A673 (cell line): ENCODE measurements around the gene HES2. TPM values are rescaled to one million over a fixed set of nuclear protein-coding genes. Genes with fewer than 3 reads are reported as not detected.

Source experiments
- BruUV-seq: library from RNA; stranded (reverse); fragments of 400-500 nt; replicated peaks from 2 replicates; lab custom pipeline; 2021; lab: Mats Ljungman, UMichigan
- CTCF ChIA-PET: fragments of 300-600 bp; sonication (Branson Sonifier 250); formaldehyde crosslinking; loops from one replicate; lab custom pipeline; 2022; ENCODE audit warnings: antibody characterized with exemption; lab: Charles Lee
- POLR2A ChIA-PET: fragments of 300-600 bp; sonication (Branson Sonifier 250); formaldehyde crosslinking; loops from one replicate; lab custom pipeline; 2022; ENCODE audit warnings: antibody characterized with exemption; ENCODE audit not compliant: low non-redundant PET; lab: Charles Lee
- DNase-seq: peaks from one replicate; pipeline ENCODE4 v3.0.0-alpha.2; 2015; ENCODE audit warnings: low spot score
- H3K27ac ChIP-seq: fragments of 200-600 bp; sonication (generic); 2 replicates; pipeline ENCODE4 v1.5.1; 2016; ENCODE audit warnings: mixed run types, low read depth, mild to moderate bottlenecking, mixed read lengths, antibody characterized with exemption, low read length; ENCODE audit not compliant: poor library complexity, severe bottlenecking
- H3K27me3 ChIP-seq: fragments of 200-600 bp; sonication (generic); replicated peaks from 2 replicates; pipeline ENCODE4 v1.6.1; 2017; ENCODE audit warnings: mixed run types, low read depth, mild to moderate bottlenecking, mixed read lengths, antibody characterized with exemption, low read length; ENCODE audit not compliant: insufficient read depth, poor library complexity
- H3K36me3 ChIP-seq: fragments of 200-600 bp; sonication (generic); 2 replicates; pipeline ENCODE4 v1.6.1; 2016; ENCODE audit warnings: mixed run types, mild to moderate bottlenecking, mixed read lengths, antibody characterized with exemption, low read length; ENCODE audit not compliant: insufficient read depth, poor library complexity, severe bottlenecking
- H3K4me1 ChIP-seq: fragments of 200-600 bp; sonication (generic); 2 replicates; pipeline ENCODE4 v1.6.1; 2017; ENCODE audit warnings: mixed run types, mild to moderate bottlenecking, mixed read lengths, antibody characterized with exemption, low read length; ENCODE audit not compliant: insufficient read depth, poor library complexity, severe bottlenecking
- H3K4me3 ChIP-seq: fragments of 200-600 bp; sonication (generic); 2 replicates; pipeline ENCODE4 v1.5.1; 2016; ENCODE audit warnings: low read depth, mixed run types, mild to moderate bottlenecking, mixed read lengths, low read length; ENCODE audit not compliant: poor library complexity, severe bottlenecking
- H3K9me3 ChIP-seq: fragments of 200-600 bp; sonication (generic); 2 replicates; pipeline ENCODE4 v1.6.1; 2016; ENCODE audit warnings: mixed run types, low read depth, mild to moderate bottlenecking, mixed read lengths, antibody characterized with exemption, low read length; ENCODE audit not compliant: poor library complexity, severe bottlenecking
- CTCF ChIP-seq: fragments of 300-800, 200-600 bp; sonication (generic); conservative IDR thresholded peaks from 2 replicates; pipeline ENCODE4 v1.5.1; 2017; ENCODE audit warnings: low read depth, mild to moderate bottlenecking, antibody characterized with exemption, low read length, moderate library complexity, mixed read lengths
- EZH2 ChIP-seq: fragments of 200-600 bp; sonication (generic); IDR thresholded peaks from 2 replicates; pipeline ENCODE4 v1.6.1; 2017; ENCODE audit warnings: borderline replicate concordance, low read depth, mild to moderate bottlenecking, mixed read lengths, antibody characterized with exemption, low read length; ENCODE audit not compliant: poor library complexity, severe bottlenecking
- intact Hi-C: fragments of 100-400 bp; cut with micrococcal nuclease; formaldehyde crosslinking; loops from one replicate; pipeline ENCODE4 v1.10.0; 2022; ENCODE audit not compliant: unreplicated experiment
- total RNA-seq: library from RNA; stranded (reverse); gene quantifications from 2 replicates; pipeline ENCODE4 v1.2.3, GENCODE V29; 2021

The HES2 gene
- total RNA-seq, 1 experiment from 2014 or later: not detected

GRCh38 chr1:6426277-6426971, 6.7 kb upstream of the HES2 start:
- no peak for TF ChIP-seq EZH2
- no peak for TF ChIP-seq CTCF
- CTCF ChIA-PET: interaction anchor here (0.6 kb wide), 1 partner anchor 80 kb away, joined by 4 read pairs; no protein-coding TSS in a partner anchor
- DNase-seq: no peak
- no peak overlapping the region for H3K27ac ChIP-seq
- no peaks in the 10 kb centered on the region for H3K4me1 ChIP-seq
- BruUV-seq: no TSS peak
- no peaks in the 10 kb centered on the region for H3K36me3 ChIP-seq
- peaks cover 42% of the 10 kb centered on the region for H3K27me3 ChIP-seq
- H3K4me3 ChIP-seq: no peak overlapping the region
- POLR2A ChIA-PET: no interaction called here
- intact Hi-C loops: no loop called here
- H3K9me3 ChIP-seq: no peaks in the 10 kb centered on the region

GRCh38 chr1:6425658-6426057, 5.9 kb upstream of the HES2 start:
- DNase-seq: no peak
- H3K4me1 ChIP-seq: no peaks in the 10 kb centered on the region
- no peaks in the 10 kb centered on the region for H3K9me3 ChIP-seq
- peaks cover 50% of the 10 kb centered on the region for H3K27me3 ChIP-seq
- no peaks in the 10 kb centered on the region for H3K36me3 ChIP-seq
- H3K4me3 ChIP-seq: no peak overlapping the region
- CTCF ChIA-PET: no interaction called here
- POLR2A ChIA-PET: no interaction called here
- TF ChIP-seq EZH2: no peak
- TF ChIP-seq CTCF: no peak
- no peak overlapping the region for H3K27ac ChIP-seq
- BruUV-seq: no TSS peak
- intact Hi-C loops: no loop called here

- H3K36me3 ChIP-seq: no peaks in the 10 kb centered on the region
- TF ChIP-seq EZH2 (no peak), CTCF (no peak)
- H3K4me3 ChIP-seq: no peak within 1 kb of the TSS
- peaks cover 57% of the 10 kb centered on the region for H3K27me3 ChIP-seq
- CTCF ChIA-PET: no interaction called here
- no TSS peak for BruUV-seq
- POLR2A ChIA-PET: no interaction called here
- intact Hi-C loops: no loop called here
- no peak within 1 kb of the TSS for H3K27ac ChIP-seq
- no peaks in the 10 kb centered on the region for H3K9me3 ChIP-seq
- peaks cover 5% of the 10 kb centered on the region for H3K4me1 ChIP-seq
- DNase-seq: no peak
Measured at GRCh38 chr1:6424619-6425593, 5.2 kb upstream of the HES2 start, which contains the start of gene ESPN. Gene ESPN, plus strand, starts transcription at chr1:6424776. Its CDS starts 180 bp downstream, at chr1:6424956.
